GM23338 (cell line): ENCODE data around the gene SETDB1. TPM values are rescaled to one million over a fixed set of nuclear protein-coding genes. Genes with fewer than 3 reads are reported as not detected.

Experiments
- ATAC-seq: fragments of 200-7000 bp; cut with Tn5 transposase; 3 replicates; pipeline ENCODE4 v1.9.1; 2020
- DNase-seq: peaks from one replicate; pipeline ENCODE4 v3.0.0-alpha.2; 2015; ENCODE audit warnings: low spot score
- H2AFZ ChIP-seq: fragments of 200-600 bp; sonication (generic); 2 replicates; pipeline ENCODE4 v1.8.0; 2016; ENCODE audit warnings: antibody characterized with exemption, mild to moderate bottlenecking, moderate library complexity
- H3F3A ChIP-seq: fragments of 200-600 bp; sonication (generic); replicated peaks from 2 replicates; pipeline ENCODE4 v1.8.0; 2017; ENCODE audit warnings: antibody characterized with exemption, mixed run types, low read depth
- H3K27ac ChIP-seq: fragments of 200-600 bp; sonication (generic); 2 replicates; pipeline ENCODE4 v1.6.1; 2016; ENCODE audit warnings: low read depth
- H3K27me3 ChIP-seq: fragments of 200-600 bp; sonication (generic); 2 replicates; pipeline ENCODE4 v1.8.0; 2016; ENCODE audit warnings: mild to moderate bottlenecking, mixed run types, moderate library complexity; ENCODE audit not compliant: insufficient read depth
- H3K36me3 ChIP-seq: fragments of 200-600 bp; sonication (generic); 2 replicates; pipeline ENCODE4 v1.8.0; 2016; ENCODE audit warnings: mild to moderate bottlenecking; ENCODE audit not compliant: insufficient read depth
- H3K4me1 ChIP-seq: fragments of 200-600 bp; sonication (generic); 2 replicates; pipeline ENCODE4 v1.8.0; 2016; ENCODE audit warnings: mild to moderate bottlenecking, moderate library complexity; ENCODE audit not compliant: insufficient read depth
- H3K4me2 ChIP-seq: fragments of 200-600 bp; sonication (generic); 2 replicates; pipeline ENCODE4 v1.7.1; 2017; ENCODE audit warnings: mixed run types
- H3K4me3 ChIP-seq: fragments of 200-600 bp; sonication (generic); 2 replicates; pipeline ENCODE4 v1.6.1; 2016; ENCODE audit warnings: mixed run types
- H3K79me2 ChIP-seq: fragments of 200-600 bp; sonication (generic); replicated peaks from 2 replicates; pipeline ENCODE4 v1.8.0; 2017; ENCODE audit warnings: mild to moderate bottlenecking; ENCODE audit not compliant: insufficient read depth
- H3K9me2 ChIP-seq: fragments of 200-600 bp; sonication (generic); 2 replicates; pipeline ENCODE4 v1.8.0; 2017; ENCODE audit not compliant: insufficient read depth
- H4K20me1 ChIP-seq: fragments of 200-600 bp; sonication (generic); replicated peaks from 2 replicates; pipeline ENCODE4 v1.8.0; 2017; ENCODE audit warnings: mild to moderate bottlenecking; ENCODE audit not compliant: insufficient read depth
- H3K27ac Mint-ChIP-seq: 2 replicates; pipeline ENCODE4 v1.8.0; 2020; ENCODE audit warnings: inconsistent platforms, mild to moderate bottlenecking, moderate library complexity, mixed read lengths
- H3K27me3 Mint-ChIP-seq: 3 replicates; pipeline ENCODE4 v1.8.0; 2022; ENCODE audit warnings: low read depth, mild to moderate bottlenecking, moderate library complexity, mixed read lengths, inconsistent platforms; ENCODE audit not compliant: insufficient read depth, poor library complexity
- H3K36me3 Mint-ChIP-seq: 3 replicates; pipeline ENCODE4 v1.8.0; 2021; ENCODE audit warnings: low read depth, mild to moderate bottlenecking, inconsistent platforms, moderate library complexity, mixed read lengths
- H3K4me1 Mint-ChIP-seq: 3 replicates; pipeline ENCODE4 v1.8.0; 2020; ENCODE audit warnings: mild to moderate bottlenecking, inconsistent platforms, mixed read lengths
- H3K4me3 Mint-ChIP-seq: 3 replicates; pipeline ENCODE4 v1.8.0; 2021; ENCODE audit warnings: moderate library complexity, mild to moderate bottlenecking, inconsistent platforms, mixed read lengths
- H3K9me3 Mint-ChIP-seq: 3 replicates; pipeline ENCODE4 v1.8.0; 2020; ENCODE audit warnings: moderate library complexity, mild to moderate bottlenecking, inconsistent platforms, mixed read lengths
- CREB1 ChIP-seq: fragments of 250-450 bp; sonication (Bioruptor Pico); IDR thresholded peaks from 2 replicates; pipeline ENCODE4 v1.5.0; 2020; ENCODE audit warnings: low read depth, mild to moderate bottlenecking, moderate library complexity
- EZH2 ChIP-seq: fragments of 200-600 bp; sonication (generic); IDR thresholded peaks from one replicate; pipeline ENCODE4 v1.8.0; 2017; ENCODE audit warnings: antibody characterized with exemption, mild to moderate bottlenecking, low read depth; ENCODE audit not compliant: unreplicated experiment
- EZH2phosphoT487 ChIP-seq: fragments of 200-600 bp; sonication (generic); IDR thresholded peaks from one replicate; pipeline ENCODE4 v1.8.1; 2018; ENCODE audit warnings: antibody characterized with exemption; ENCODE audit not compliant: unreplicated experiment
- NANOG ChIP-seq: IDR thresholded peaks from 2 replicates; pipeline ENCODE4 v1.6.1; 2016; ENCODE audit warnings: antibody characterized with exemption, borderline replicate concordance
- POLR2AphosphoS5 ChIP-seq: IDR thresholded peaks from 2 replicates; pipeline ENCODE4 v1.6.1; 2016; ENCODE audit warnings: antibody characterized with exemption, low read depth
- ZNF331 ChIP-seq: fragments of 250-450 bp; sonication (Bioruptor Pico); IDR thresholded peaks from 2 replicates; pipeline ENCODE4 v1.5.0; 2020; ENCODE audit warnings: low read depth, mild to moderate bottlenecking, moderate library complexity
- ZNF462 ChIP-seq: fragments of 250-450 bp; sonication (Bioruptor Pico); IDR thresholded peaks from 2 replicates; pipeline ENCODE4 v1.5.0; 2020; ENCODE audit warnings: mild to moderate bottlenecking, moderate library complexity
- polyA plus RNA-seq: library from polyadenylated mRNA; unstranded; fragments of >200 nt; fragmentation: Nextera tagmentation; extraction: Ambion mirVana; gene quantifications from 2 replicates; pipeline ENCODE4 v1.2.1, GENCODE V29; 2016
- total RNA-seq: library from RNA; depleted of rRNA; stranded (reverse); fragments of >200 nt; shearing (Covaris generic); gene quantifications from 2 replicates; pipeline ENCODE4 v1.2.3, GENCODE V29; 2014
- TF ChIP-seq, protein P1 (sequence below): IDR thresholded peaks from one replicate; pipeline ENCODE4 v1.6.1; 2018; ENCODE audit warnings: antibody characterized with exemption; ENCODE audit not compliant: unreplicated experiment

Gene SETDB1
- total and polyA plus RNA-seq, 2 experiments from 2014 or later, result 16.9 to 47.4 TPM

DNA sequence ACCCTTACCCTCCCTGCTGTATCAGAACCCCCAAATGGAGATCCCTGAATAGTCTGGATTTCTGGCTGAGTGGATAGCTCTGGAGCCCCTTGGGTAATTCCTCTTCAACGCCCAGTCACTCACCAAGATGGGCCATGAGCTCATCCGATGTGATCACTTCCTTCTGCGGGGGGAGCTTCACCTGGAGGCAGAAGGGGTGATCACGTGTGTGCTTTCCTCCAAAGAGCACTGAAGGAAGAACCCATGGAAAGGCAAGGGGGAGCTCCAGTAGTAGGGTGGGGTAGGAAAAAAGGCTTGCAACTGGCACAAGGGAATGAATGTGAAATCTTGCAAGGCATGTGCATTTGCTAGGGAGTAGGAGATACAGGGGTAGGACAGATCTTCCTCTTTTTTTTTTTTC is 75.4 kb downstream of the SETDB1 start:
- peaks cover 17% of the 10 kb centered on the region for H3K4me1 ChIP-seq
- no peak overlapping the region for H2AFZ ChIP-seq
- no peaks in the 10 kb centered on the region for H3K27me3 ChIP-seq
- no peak overlapping the region for H3K27ac ChIP-seq
- H3F3A ChIP-seq, result peaks cover 4% of the 10 kb centered on the region; the same call in 1 of the 2 replicates
- H3K4me1 Mint-ChIP-seq, result peaks cover 18% of the 10 kb centered on the region
- peaks cover 5% of the 10 kb centered on the region; the same call in 2 of the 3 replicates for H3K36me3 Mint-ChIP-seq
- no peak for TF ChIP-seq EZH2phosphoT487
- TF ChIP-seq ZNF331 (CRISPR knock-in tag), result no peak
- TF ChIP-seq NANOG, result no peak
- TF ChIP-seq, protein P1, sequence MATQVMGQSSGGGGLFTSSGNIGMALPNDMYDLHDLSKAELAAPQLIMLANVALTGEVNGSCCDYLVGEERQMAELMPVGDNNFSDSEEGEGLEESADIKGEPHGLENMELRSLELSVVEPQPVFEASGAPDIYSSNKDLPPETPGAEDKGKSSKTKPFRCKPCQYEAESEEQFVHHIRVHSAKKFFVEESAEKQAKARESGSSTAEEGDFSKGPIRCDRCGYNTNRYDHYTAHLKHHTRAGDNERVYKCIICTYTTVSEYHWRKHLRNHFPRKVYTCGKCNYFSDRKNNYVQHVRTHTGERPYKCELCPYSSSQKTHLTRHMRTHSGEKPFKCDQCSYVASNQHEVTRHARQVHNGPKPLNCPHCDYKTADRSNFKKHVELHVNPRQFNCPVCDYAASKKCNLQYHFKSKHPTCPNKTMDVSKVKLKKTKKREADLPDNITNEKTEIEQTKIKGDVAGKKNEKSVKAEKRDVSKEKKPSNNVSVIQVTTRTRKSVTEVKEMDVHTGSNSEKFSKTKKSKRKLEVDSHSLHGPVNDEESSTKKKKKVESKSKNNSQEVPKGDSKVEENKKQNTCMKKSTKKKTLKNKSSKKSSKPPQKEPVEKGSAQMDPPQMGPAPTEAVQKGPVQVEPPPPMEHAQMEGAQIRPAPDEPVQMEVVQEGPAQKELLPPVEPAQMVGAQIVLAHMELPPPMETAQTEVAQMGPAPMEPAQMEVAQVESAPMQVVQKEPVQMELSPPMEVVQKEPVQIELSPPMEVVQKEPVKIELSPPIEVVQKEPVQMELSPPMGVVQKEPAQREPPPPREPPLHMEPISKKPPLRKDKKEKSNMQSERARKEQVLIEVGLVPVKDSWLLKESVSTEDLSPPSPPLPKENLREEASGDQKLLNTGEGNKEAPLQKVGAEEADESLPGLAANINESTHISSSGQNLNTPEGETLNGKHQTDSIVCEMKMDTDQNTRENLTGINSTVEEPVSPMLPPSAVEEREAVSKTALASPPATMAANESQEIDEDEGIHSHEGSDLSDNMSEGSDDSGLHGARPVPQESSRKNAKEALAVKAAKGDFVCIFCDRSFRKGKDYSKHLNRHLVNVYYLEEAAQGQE, result no peak
- H3K27me3 Mint-ChIP-seq, result peaks cover 19% of the 10 kb centered on the region
- no peaks in the 10 kb centered on the region for H3K79me2 ChIP-seq
- ATAC-seq (no peak), DNase-seq (no peak)
- H3K9me2 ChIP-seq, result no peaks in the 10 kb centered on the region
- no peaks in the 10 kb centered on the region for H3K9me3 Mint-ChIP-seq
- no peaks in the 10 kb centered on the region for H3K36me3 ChIP-seq
- no peaks in the 10 kb centered on the region for H4K20me1 ChIP-seq
- peak overlapping the region; percentile 24; the same call in 1 of the 2 replicates for H3K27ac Mint-ChIP-seq
- no peak overlapping the region for H3K4me2 ChIP-seq
- H3K4me3 ChIP-seq, result no peak overlapping the region
- no peak overlapping the region; the same call in 2 of the 3 replicates for H3K4me3 Mint-ChIP-seq

DNA sequence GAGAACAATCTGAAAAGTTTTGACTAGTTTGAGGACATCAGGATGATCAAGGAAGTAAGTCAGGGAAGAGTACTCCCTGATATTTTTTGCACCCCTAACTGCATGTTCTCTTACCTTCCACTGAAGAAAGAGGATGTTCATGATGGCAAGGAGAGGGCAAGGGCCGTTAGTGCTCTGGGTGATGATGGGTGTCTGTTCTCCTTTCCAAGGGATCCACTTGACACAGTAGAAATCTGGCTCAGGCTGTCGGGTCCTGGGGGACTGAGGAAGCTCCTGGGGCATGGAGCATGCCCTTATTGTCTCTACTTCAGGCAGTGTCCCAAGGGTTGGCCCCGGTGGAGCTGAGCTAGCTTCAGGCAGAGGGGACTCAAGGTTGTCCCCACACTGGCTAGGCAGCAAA is 75.9 kb downstream of the SETDB1 start:
- no peaks in the 10 kb centered on the region for H3K27me3 ChIP-seq
- peaks cover 17% of the 10 kb centered on the region for H3K4me1 ChIP-seq
- H3K27me3 Mint-ChIP-seq, result peaks cover 23% of the 10 kb centered on the region
- ATAC-seq (no peak), DNase-seq (no peak)
- H3K4me3 ChIP-seq, result no peak overlapping the region
- H3K36me3 Mint-ChIP-seq, result peaks cover 5% of the 10 kb centered on the region; the same call in 2 of the 3 replicates
- no peaks in the 10 kb centered on the region for H3K9me3 Mint-ChIP-seq
- no peak overlapping the region; the same call in 2 of the 3 replicates for H3K4me3 Mint-ChIP-seq
- no peak overlapping the region for H3K27ac Mint-ChIP-seq
- peaks cover 23% of the 10 kb centered on the region for H3K4me1 Mint-ChIP-seq
- no peak overlapping the region for H3K27ac ChIP-seq
- H2AFZ ChIP-seq, result no peak overlapping the region
- H3K9me2 ChIP-seq, result no peaks in the 10 kb centered on the region
- no peaks in the 10 kb centered on the region for H3K79me2 ChIP-seq
- peaks cover 4% of the 10 kb centered on the region; the same call in 1 of the 2 replicates for H3F3A ChIP-seq
- no peak overlapping the region for H3K4me2 ChIP-seq
- H4K20me1 ChIP-seq, result no peaks in the 10 kb centered on the region
- no peaks in the 10 kb centered on the region for H3K36me3 ChIP-seq
- TF ChIP-seq CREB1 (CRISPR knock-in tag) (no peak), EZH2phosphoT487 (no peak), EZH2 (no peak), POLR2AphosphoS5 (no peak), ZNF462 (CRISPR knock-in tag) (no peak)
- TF ChIP-seq, protein P1, result no peak
